CD14-positive monocyte (primary cell): ENCODE measurements around the gene SPTBN5. TPM values are rescaled to one million over a fixed set of nuclear protein-coding genes. Genes with fewer than 3 reads are reported as not detected.

Source experiments
- DNase-seq, 3 donors: peaks; one replicate each; pipeline ENCODE4 v3.0.0-alpha.2; 2011 to 2022
- H2AFZ ChIP-seq: 2 replicates; pipeline ENCODE4 v1.6.0; 2012; ENCODE audit warnings: mild to moderate bottlenecking, low read depth, low read length, inconsistent platforms; ENCODE audit not compliant: insufficient read depth, poor library complexity, severe bottlenecking
- H3K27ac ChIP-seq, 2 donors: 1 replicate in 1 of 2; 2 replicates in 1 of 2; pipeline ENCODE4 v1.5.1; 2012 to 2013; ENCODE audit warnings: low read length in 2 of 2, control low read depth in 1 of 2, inconsistent platforms in 1 of 2, low read depth in 1 of 2, mild to moderate bottlenecking in 1 of 2
- H3K27me3 ChIP-seq, 2 donors: one replicate each; pipeline versions ENCODE4 v1.6.0 to v1.6.1; 2011 to 2013; ENCODE audit warnings: low read length in 2 of 2; ENCODE audit not compliant: control insufficient read depth in 2 of 2, insufficient read depth in 2 of 2
- H3K36me3 ChIP-seq, 2 donors: replicated peaks in 1 of 2; 1 replicate in 1 of 2; 2 replicates in 1 of 2; pipeline versions ENCODE4 v1.5.1 to v1.6.1; 2012 to 2013; ENCODE audit warnings: low read length in 2 of 2, control low read depth in 1 of 2, inconsistent platforms in 1 of 2, mild to moderate bottlenecking in 1 of 2; ENCODE audit not compliant: insufficient read depth in 2 of 2, control insufficient read depth in 1 of 2
- H3K4me1 ChIP-seq, 2 donors: 1 replicate in 1 of 2; 2 replicates in 1 of 2; pipeline versions ENCODE4 v1.5.1 to v1.6.1; 2012 to 2013; ENCODE audit warnings: low read length in 2 of 2, control low read depth in 1 of 2, inconsistent platforms in 1 of 2, mild to moderate bottlenecking in 1 of 2, moderate library complexity in 1 of 2; ENCODE audit not compliant: insufficient read depth in 2 of 2, control insufficient read depth in 1 of 2
- H3K4me2 ChIP-seq: replicated peaks from 2 replicates; pipeline ENCODE3; 2012; ENCODE audit warnings: low read length, moderate library complexity, mild to moderate bottlenecking; ENCODE audit not compliant: poor library complexity, severe bottlenecking; ENCODE audit errors: extremely low read depth
- H3K4me3 ChIP-seq, 3 experiments: fragments of 200-600 bp in 1 of 3; sonication (generic) in 1 of 3; replicated peaks in 1 of 3; 1 replicate in 2 of 3; 2 replicates in 1 of 3; pipeline ENCODE4 v1.5.1; 2011 to 2013; ENCODE audit warnings: low read length in 3 of 3, mild to moderate bottlenecking in 3 of 3, control low read depth in 2 of 3, low read depth in 2 of 3, inconsistent platforms in 1 of 3, moderate library complexity in 1 of 3
- H3K79me2 ChIP-seq: 2 replicates; pipeline ENCODE4 v1.6.0; 2012; ENCODE audit warnings: mild to moderate bottlenecking, control low read depth, inconsistent platforms, low read length, moderate library complexity; ENCODE audit not compliant: insufficient read depth
- H3K9ac ChIP-seq: 2 replicates; pipeline ENCODE4 v1.6.0; 2017; ENCODE audit warnings: low read length, mild to moderate bottlenecking; ENCODE audit not compliant: insufficient read depth, poor library complexity, severe bottlenecking
- H3K9me3 ChIP-seq, 2 donors: replicated peaks in 1 of 2; 1 replicate in 1 of 2; 2 replicates in 1 of 2; pipeline versions ENCODE4 v1.5.1 to v1.6.1; 2012 to 2013; ENCODE audit warnings: low read length in 2 of 2, control low read depth in 1 of 2; ENCODE audit not compliant: control insufficient read depth in 1 of 2, insufficient read depth in 1 of 2
- H4K20me1 ChIP-seq: 2 replicates; pipeline ENCODE4 v1.6.0; 2012; ENCODE audit warnings: mild to moderate bottlenecking, low read length, control low read depth, moderate library complexity; ENCODE audit not compliant: insufficient read depth
- H3K27ac Mint-ChIP-seq, 7 donors: one replicate each; pipeline ENCODE4 v1.8.0; 2020; ENCODE audit warnings: mild to moderate bottlenecking in 7 of 7, mixed read lengths in 7 of 7, moderate library complexity in 6 of 7, inconsistent platforms in 2 of 7
- H3K27me3 Mint-ChIP-seq, 3 donors: one replicate each; pipeline ENCODE4 v1.8.0; 2021 to 2022; ENCODE audit warnings: low read depth in 3 of 3, mild to moderate bottlenecking in 3 of 3, mixed read lengths in 3 of 3, moderate library complexity in 3 of 3, inconsistent platforms in 1 of 3
- H3K36me3 Mint-ChIP-seq, 2 donors: one replicate each; pipeline ENCODE4 v1.8.0; 2020; ENCODE audit warnings: mixed read lengths in 2 of 2, inconsistent platforms in 1 of 2, mild to moderate bottlenecking in 1 of 2
- H3K4me1 Mint-ChIP-seq: one replicate; pipeline ENCODE4 v1.8.0; 2020; ENCODE audit warnings: mild to moderate bottlenecking, mixed read lengths
- H3K4me3 Mint-ChIP-seq, 2 donors: one replicate each; pipeline ENCODE4 v1.8.0; 2020; ENCODE audit warnings: mild to moderate bottlenecking in 2 of 2, mixed read lengths in 2 of 2, moderate library complexity in 1 of 2
- H3K9me3 Mint-ChIP-seq, 7 donors: one replicate each; pipeline ENCODE4 v1.8.0; 2020 to 2022; ENCODE audit warnings: mixed read lengths in 7 of 7, mild to moderate bottlenecking in 6 of 7, moderate library complexity in 6 of 7, inconsistent platforms in 2 of 7
- WGBS: methylation state at CpG from one replicate; pipeline ENCODE4 v1.1.5; 2013; ENCODE audit warnings: missing lambda C conversion rate; ENCODE audit not compliant: insufficient coverage; 5-methylcytosine and 5-hydroxymethylcytosine counted together
- intact Hi-C, 2 donors: fragments of 100-400 bp; cut with micrococcal nuclease; formaldehyde crosslinking; loops; one replicate each; pipeline versions ENCODE4 v1.15.0 to v1.15.1; 2023
- polyA plus RNA-seq, 3 donors: library from polyadenylated mRNA; depleted of rRNA in 1 of 3; unstranded in 2 of 3; stranded (reverse) in 1 of 3; fragments of 300-500 nt in 2 of 3; fragments of >200 nt in 1 of 3; fragmentation: Illumina TruSeq in 2 of 3; gene quantifications; 1 replicate in 2 of 3; 2 replicates in 1 of 3; pipeline ENCODE4 v1.2.3, GENCODE V29; 2012 to 2021
- TF ChIP-seq, protein P1 (sequence below): fragments of 200-600 bp; IDR thresholded peaks from one replicate; pipeline ENCODE4 v1.8.0; 2022; ENCODE audit warnings: antibody characterized with exemption, mild to moderate bottlenecking

SPTBN5 gene
- polyA plus RNA-seq, 3 donors = 0.29 TPM; not detected in 2

DNA sequence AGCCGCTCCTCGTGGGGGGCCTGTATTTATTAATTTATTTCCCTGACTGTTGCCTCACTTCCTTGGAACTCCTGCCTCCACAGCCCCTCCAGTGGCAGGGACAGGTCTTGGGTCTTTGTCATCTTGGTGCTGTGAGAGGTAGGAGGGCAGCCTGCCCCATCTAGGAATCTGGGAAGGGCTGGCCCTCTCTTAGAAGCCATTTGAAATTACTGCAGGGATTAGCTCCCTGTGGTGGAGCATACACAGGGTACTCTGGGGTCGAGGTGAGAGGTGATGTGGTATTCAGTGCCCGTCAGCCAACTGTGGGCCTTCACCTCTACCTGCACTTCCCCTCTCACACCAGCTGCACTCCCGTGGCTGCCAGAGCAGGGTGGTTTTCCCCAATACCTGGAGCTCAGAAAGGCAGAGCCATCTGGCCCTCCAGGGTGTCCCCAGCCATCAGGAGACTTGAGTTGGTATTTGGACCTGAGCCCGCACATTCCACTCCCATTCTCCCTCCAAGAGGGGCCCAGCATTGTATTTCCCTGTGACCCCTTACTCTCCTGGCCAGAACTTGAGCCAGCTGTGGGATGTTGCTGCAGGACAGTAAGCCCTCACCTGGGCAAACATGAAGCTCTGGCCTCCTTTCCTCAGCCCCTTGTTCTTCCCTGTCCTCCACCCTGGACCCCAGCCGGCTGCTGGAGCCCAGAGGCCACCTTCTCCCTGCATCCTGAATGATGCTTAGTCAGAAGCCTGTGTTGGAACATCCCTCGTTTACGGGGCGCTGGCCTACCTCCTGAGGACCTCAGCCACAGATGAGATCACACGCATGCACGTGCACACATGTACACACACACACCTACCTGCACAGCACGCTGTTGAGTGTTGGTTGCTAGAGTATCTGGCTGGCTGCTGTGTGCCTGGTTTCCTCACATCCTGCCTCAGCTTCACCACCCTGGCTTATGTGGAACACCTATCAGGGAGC, 68.0 kb downstream of the SPTBN5 start:
- peaks cover 13% of the 10 kb centered on the region for H3K4me1 Mint-ChIP-seq
- Histone ChIP-seq H3K9ac (no peak overlapping the region), H3K36me3 (peaks cover 31 to 51% of the 10 kb centered on the region in 2 donors), H3K4me2 (no peak overlapping the region), H2AFZ (no peak overlapping the region), H3K9me3 (no peaks in the 10 kb centered on the region), H3K4me1 (peaks cover 17 to 19% of the 10 kb centered on the region in 2 donors), H3K4me3 (no peak overlapping the region), H4K20me1 (peaks cover 5% of the 10 kb centered on the region), H3K27ac (no peak overlapping the region), H3K27me3 (peaks cover 0 to 3% of the 10 kb centered on the region in 2 donors), H3K79me2 (peaks cover 19% of the 10 kb centered on the region)
- DNase-seq = no peak
- H3K36me3 Mint-ChIP-seq = peaks cover 44 to 57% of the 10 kb centered on the region in 2 donors
- H3K4me3 Mint-ChIP-seq = peak overlapping the region in 1 of 2 donors; percentile 47
- H3K27ac Mint-ChIP-seq = peak overlapping the region in 1 of 7 donors; percentile 32
- no peaks in the 10 kb centered on the region for H3K9me3 Mint-ChIP-seq
- H3K27me3 Mint-ChIP-seq = peaks cover 7 to 17% (median 9%) of the 10 kb centered on the region in 3 donors
- whole genome bisulfite sequencing = 100% methylated on average over 3 of the region's 13 CpGs
- TF ChIP-seq, protein P1, sequence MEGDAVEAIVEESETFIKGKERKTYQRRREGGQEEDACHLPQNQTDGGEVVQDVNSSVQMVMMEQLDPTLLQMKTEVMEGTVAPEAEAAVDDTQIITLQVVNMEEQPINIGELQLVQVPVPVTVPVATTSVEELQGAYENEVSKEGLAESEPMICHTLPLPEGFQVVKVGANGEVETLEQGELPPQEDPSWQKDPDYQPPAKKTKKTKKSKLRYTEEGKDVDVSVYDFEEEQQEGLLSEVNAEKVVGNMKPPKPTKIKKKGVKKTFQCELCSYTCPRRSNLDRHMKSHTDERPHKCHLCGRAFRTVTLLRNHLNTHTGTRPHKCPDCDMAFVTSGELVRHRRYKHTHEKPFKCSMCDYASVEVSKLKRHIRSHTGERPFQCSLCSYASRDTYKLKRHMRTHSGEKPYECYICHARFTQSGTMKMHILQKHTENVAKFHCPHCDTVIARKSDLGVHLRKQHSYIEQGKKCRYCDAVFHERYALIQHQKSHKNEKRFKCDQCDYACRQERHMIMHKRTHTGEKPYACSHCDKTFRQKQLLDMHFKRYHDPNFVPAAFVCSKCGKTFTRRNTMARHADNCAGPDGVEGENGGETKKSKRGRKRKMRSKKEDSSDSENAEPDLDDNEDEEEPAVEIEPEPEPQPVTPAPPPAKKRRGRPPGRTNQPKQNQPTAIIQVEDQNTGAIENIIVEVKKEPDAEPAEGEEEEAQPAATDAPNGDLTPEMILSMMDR = no peak
- intact Hi-C loops = loop anchor here in 1 of 2 donors (10.0 kb wide), 1 partner anchor 79 kb away; no protein-coding TSS in a partner anchor

DNA sequence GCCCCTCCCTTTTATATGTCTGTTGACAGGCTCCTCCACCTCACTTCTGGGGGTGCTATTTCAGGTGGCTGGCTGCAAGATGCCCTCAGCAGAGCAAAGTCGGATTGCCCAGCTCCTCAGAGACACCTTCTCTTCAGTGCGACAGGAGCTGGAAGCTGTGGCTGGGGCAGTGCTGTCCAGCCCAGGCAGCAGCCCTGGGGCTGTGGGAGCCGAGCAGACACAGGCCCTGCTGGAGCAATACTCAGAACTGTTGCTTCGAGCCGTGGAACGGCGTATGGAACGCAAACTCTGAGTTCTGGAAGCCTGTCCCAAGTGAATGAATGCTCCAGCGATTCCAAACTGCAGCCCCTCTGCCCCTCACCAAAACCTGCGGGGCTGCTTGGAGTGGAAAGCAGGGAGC, 68.7 kb downstream of the SPTBN5 start:
- H3K4me3 ChIP-seq = no peak overlapping the region
- intact Hi-C loops = loop anchor here in 1 of 2 donors (10.0 kb wide), 1 partner anchor 80 kb away; no protein-coding TSS in a partner anchor
- peaks cover 19% of the 10 kb centered on the region for H3K79me2 ChIP-seq
- H2AFZ ChIP-seq = no peak overlapping the region
- H3K27me3 Mint-ChIP-seq = peaks cover 7 to 17% (median 9%) of the 10 kb centered on the region in 3 donors
- H3K27me3 ChIP-seq = peaks cover 0 to 3% of the 10 kb centered on the region in 2 donors
- H3K4me2 ChIP-seq = no peak overlapping the region
- no peaks in the 10 kb centered on the region for H3K9me3 Mint-ChIP-seq
- H3K27ac ChIP-seq = no peak overlapping the region
- H3K36me3 Mint-ChIP-seq = peaks cover 45 to 59% of the 10 kb centered on the region in 2 donors
- peaks cover 33 to 58% of the 10 kb centered on the region in 2 donors for H3K36me3 ChIP-seq
- peaks cover 17 to 19% of the 10 kb centered on the region in 2 donors for H3K4me1 ChIP-seq
- H3K9ac ChIP-seq = no peak overlapping the region
- TF ChIP-seq, protein P1 = no peak
- H4K20me1 ChIP-seq = no peaks in the 10 kb centered on the region
- H3K4me1 Mint-ChIP-seq = peaks cover 13% of the 10 kb centered on the region
- H3K4me3 Mint-ChIP-seq = no peak overlapping the region
- no peaks in the 10 kb centered on the region for H3K9me3 ChIP-seq
- no peak for DNase-seq
- WGBS = 96% methylated on average over 9 of the region's 10 CpGs
- H3K27ac Mint-ChIP-seq = no peak overlapping the region
